ENCODE measurements around the gene PINK1.
A peak's percentile ranks its signal among the peaks of the same experiment; 100 is the strongest.

The PINK1 gene

GRCh38 chr1:20684050-20684620 is 50.9 kb downstream of the PINK1 start:
- DNase-seq: no peak

GRCh38 chr1:20684651-20685050 is 51.4 kb downstream of the PINK1 start:
- no peak for DNase-seq

- DNase-seq: no peak
Measured at GRCh38 chr1:20685099-20685662, 51.9 kb downstream of the PINK1 start.

- DNase-seq: no peak
Measured at GRCh38 chr1:20685741-20686140, 52.5 kb downstream of the PINK1 start.

- no peak for DNase-seq
Measured at GRCh38 chr1:20686883-20687725, 53.8 kb downstream of the PINK1 start.

- no peak for DNase-seq
Measured at GRCh38 chr1:20689645-20690056, 56.4 kb downstream of the PINK1 start.

GRCh38 chr1:20691872-20692271 is 58.6 kb downstream of the PINK1 start:
- DNase-seq: no peak

GRCh38 chr1:20693623-20694022 is 60.4 kb downstream of the PINK1 start:
- no peak for DNase-seq

- DNase-seq: no peak
Measured at GRCh38 chr1:20695515-20695914, 62.3 kb downstream of the PINK1 start.

GRCh38 chr1:20696397-20697333 is 63.4 kb downstream of the PINK1 start:
- peak; percentile 74 for DNase-seq

- no peak for DNase-seq
Measured at GRCh38 chr1:20697563-20697962, 64.3 kb downstream of the PINK1 start.

- no peak for DNase-seq
Measured at GRCh38 chr1:20698195-20698910, 65.1 kb downstream of the PINK1 start.

GRCh38 chr1:20699558-20699957 is 66.3 kb downstream of the PINK1 start:
- DNase-seq: no peak

GRCh38 chr1:20700636-20701215 is 67.5 kb downstream of the PINK1 start:
- DNase-seq: no peak
